ENCODE results near the gene SPAG16. TPM values are rescaled to one million over a fixed set of nuclear protein-coding genes. Genes with fewer than 3 reads are reported as not detected.

Gene SPAG16
- total RNA-seq, 1 experiment from 2014 or later: 0.30 TPM

DNA sequence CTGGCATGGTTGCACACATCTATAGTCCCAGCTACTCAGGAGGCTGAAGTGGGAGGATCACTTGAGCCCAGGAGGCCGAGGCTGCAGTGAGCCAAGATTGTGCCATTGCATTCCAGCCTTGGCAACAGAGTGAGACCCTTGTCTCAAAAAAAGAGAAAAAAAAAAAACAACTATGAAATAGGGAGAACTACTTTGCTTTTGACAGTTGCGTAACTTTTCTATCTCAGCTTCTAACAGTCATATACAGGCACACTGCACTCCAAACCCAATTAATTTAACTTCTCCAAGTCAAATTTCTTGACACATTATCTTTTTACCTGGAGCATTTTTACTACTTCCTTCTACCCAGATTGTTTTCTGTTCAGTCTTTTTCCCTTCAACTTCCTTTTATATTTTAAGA is 1102.5 kb downstream of the SPAG16 start:
- Histone ChIP-seq H3K27ac (ENCODE audit: low read depth, low read length) (no peak overlapping the region), H3K9me3 (ENCODE audit: control insufficient read depth in 1 of 2, insufficient read depth in 1 of 2, low read depth in 1 of 2, low read length in 2 of 2) (no peaks in the 10 kb centered on the region), H3K4me2 (ENCODE audit: low read length) (no peak overlapping the region), H3K27me3 (ENCODE audit: insufficient read depth, low read length) (no peaks in the 10 kb centered on the region), H3K4me3 (replicated peaks in 1 of 2; ENCODE audit: low read depth in 1 of 2, low read length in 2 of 2) (no peak overlapping the region), H2AFZ (ENCODE audit: low read depth, low read length, poor library complexity, severe bottlenecking) (no peak overlapping the region), H3K36me3 (ENCODE audit: control insufficient read depth in 1 of 2, insufficient read depth in 2 of 2, low read length in 2 of 2) (no peaks in the 10 kb centered on the region), H3K79me2 (ENCODE audit: insufficient read depth, low read length) (no peaks in the 10 kb centered on the region), H3K9me2 (ENCODE audit: insufficient read depth) (no peaks in the 10 kb centered on the region), H4K20me1 (ENCODE audit: insufficient read depth) (no peaks in the 10 kb centered on the region), H3K9ac (ENCODE audit: low read length) (no peak overlapping the region), H3K4me1 (ENCODE audit: control insufficient read depth in 1 of 2, insufficient read depth in 2 of 2, low read length in 2 of 2) (no peaks in the 10 kb centered on the region)
- ATAC-seq: no peak
- TF ChIP-seq EZH2 (IDR thresholded peaks at IDR 0.05) (no peak), YY1 (IDR thresholded peaks at IDR 0.05; ENCODE audit: extremely low read depth, insufficient replicate concordance, low read depth, low read length) (no peak), ATF3 (IDR thresholded peaks at IDR 0.05) (no peak), SIN3A (IDR thresholded peaks at IDR 0.05; ENCODE audit: low read depth) (no peak), ELF1 (IDR thresholded peaks at IDR 0.05; ENCODE audit: borderline replicate concordance, low read depth) (no peak), SP1 (IDR thresholded peaks at IDR 0.05; ENCODE audit: low read depth) (no peak), POLR2A (IDR thresholded peaks at IDR 0.05; ENCODE audit: borderline replicate concordance, extremely low read depth, insufficient read depth, insufficient read length) (no peak)
- ChIA-PET CTCF (no interaction called here), RAD21 (ENCODE audit: low non-redundant PET in 1 of 2, low total read pairs in 2 of 2, uncharacterized antibody in 2 of 2, unreplicated experiment in 2 of 2) (no interaction called here), POLR2A (no interaction called here)
- intact Hi-C loops (cut with micrococcal nuclease): no loop called here
- DNase-seq (ENCODE audit: low read depth, low spot score): no peak
- BruUV-seq (replicated peaks): no TSS peak

DNA sequence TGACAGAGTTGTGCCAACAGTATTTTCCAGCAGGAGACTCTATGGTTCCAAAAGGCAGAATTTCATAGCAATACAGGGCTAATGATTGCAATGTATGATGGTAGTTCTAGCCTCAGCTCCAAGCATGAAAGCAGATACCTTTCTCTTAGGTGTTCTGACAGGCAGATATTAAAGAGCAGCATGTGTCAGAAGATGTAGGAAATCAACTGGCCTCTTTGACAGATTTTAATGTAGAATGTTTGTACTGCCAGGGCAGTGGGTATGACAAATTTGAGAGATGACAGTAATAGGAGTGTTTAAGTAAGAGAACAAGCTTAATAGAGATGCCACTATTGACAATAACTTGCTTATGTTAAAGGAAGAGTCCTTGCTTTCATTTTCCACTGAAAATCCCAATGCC is 1105.1 kb downstream of the SPAG16 start:
- ATAC-seq (no peak), DNase-seq (ENCODE audit: low read depth, low spot score) (no peak)
- ChIA-PET POLR2A (no interaction called here), CTCF (no interaction called here), RAD21 (ENCODE audit: low non-redundant PET in 1 of 2, low total read pairs in 2 of 2, uncharacterized antibody in 2 of 2, unreplicated experiment in 2 of 2) (no interaction called here)
- no peaks in the 10 kb centered on the region for H4K20me1 ChIP-seq (ENCODE audit: insufficient read depth)
- no peak overlapping the region for H3K9ac ChIP-seq (ENCODE audit: low read length)
- H3K27ac ChIP-seq (ENCODE audit: low read depth, low read length): no peak overlapping the region
- H3K36me3 ChIP-seq (ENCODE audit: control insufficient read depth in 1 of 2, insufficient read depth in 2 of 2, low read length in 2 of 2): no peaks in the 10 kb centered on the region
- no peaks in the 10 kb centered on the region for H3K79me2 ChIP-seq (ENCODE audit: insufficient read depth, low read length)
- intact Hi-C loops (cut with micrococcal nuclease): no loop called here
- no peaks in the 10 kb centered on the region for H3K9me3 ChIP-seq (ENCODE audit: control insufficient read depth in 1 of 2, insufficient read depth in 1 of 2, low read depth in 1 of 2, low read length in 2 of 2)
- H3K9me2 ChIP-seq (ENCODE audit: insufficient read depth): no peaks in the 10 kb centered on the region
- H2AFZ ChIP-seq (ENCODE audit: low read depth, low read length, poor library complexity, severe bottlenecking): no peak overlapping the region
- H3K27me3 ChIP-seq (ENCODE audit: insufficient read depth, low read length): no peaks in the 10 kb centered on the region
- no peak overlapping the region for H3K4me3 ChIP-seq (replicated peaks in 1 of 2; ENCODE audit: low read depth in 1 of 2, low read length in 2 of 2)
- H3K4me1 ChIP-seq (ENCODE audit: control insufficient read depth in 1 of 2, insufficient read depth in 2 of 2, low read length in 2 of 2): no peaks in the 10 kb centered on the region
- H3K4me2 ChIP-seq (ENCODE audit: low read length): no peak overlapping the region
- no TSS peak for BruUV-seq (replicated peaks)
- TF ChIP-seq TCF7L2 (IDR thresholded peaks at IDR 0.05; ENCODE audit: borderline replicate concordance, extremely low read depth, insufficient read depth, insufficient read length): no peak
- no peak for TF ChIP-seq CEBPB (IDR thresholded peaks at IDR 0.05; ENCODE audit: low read depth)
- TF ChIP-seq EZH2phosphoT487 (IDR thresholded peaks at IDR 0.05; ENCODE audit: borderline replicate concordance): no peak
- TF ChIP-seq ZFX (IDR thresholded peaks at IDR 0.05): no peak
- TF ChIP-seq POLR2A (IDR thresholded peaks at IDR 0.05; ENCODE audit: borderline replicate concordance, extremely low read depth, insufficient read depth, insufficient read length): no peak
- no peak for TF ChIP-seq CBX3 (IDR thresholded peaks at IDR 0.05; ENCODE audit: low read depth)
- no peak for TF ChIP-seq FOSL1 (IDR thresholded peaks at IDR 0.05; ENCODE audit: low read depth)
- no peak for TF ChIP-seq REST (IDR thresholded peaks at IDR 0.05; ENCODE audit: low read depth)
- TF ChIP-seq ELF1 (IDR thresholded peaks at IDR 0.05; ENCODE audit: borderline replicate concordance, low read depth): no peak
- no peak for TF ChIP-seq EZH2 (IDR thresholded peaks at IDR 0.05)
- no peak for TF ChIP-seq ATF3 (IDR thresholded peaks at IDR 0.05)
- TF ChIP-seq SIN3A (IDR thresholded peaks at IDR 0.05; ENCODE audit: low read depth): no peak
- TF ChIP-seq YY1 (IDR thresholded peaks at IDR 0.05; ENCODE audit: extremely low read depth, insufficient replicate concordance, low read depth, low read length): no peak
- TF ChIP-seq POLR2AphosphoS5 (IDR thresholded peaks at IDR 0.05; ENCODE audit: low read depth, low read length): no peak
- TF ChIP-seq, protein P1, sequence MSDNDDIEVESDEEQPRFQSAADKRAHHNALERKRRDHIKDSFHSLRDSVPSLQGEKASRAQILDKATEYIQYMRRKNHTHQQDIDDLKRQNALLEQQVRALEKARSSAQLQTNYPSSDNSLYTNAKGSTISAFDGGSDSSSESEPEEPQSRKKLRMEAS (IDR thresholded peaks at IDR 0.05): no peak
- no peak for TF ChIP-seq RAD21 (IDR thresholded peaks at IDR 0.05; ENCODE audit: low read depth)
